K562 (cell line): ENCODE results near the gene SEPTIN6.

ENCODE experiments used
- CBFB ChIP-seq: sonication (generic); formaldehyde crosslinking; IDR thresholded peaks from 2 replicates; pipeline ENCODE4 v1.4.0; 2020; ENCODE audit warnings: mild to moderate bottlenecking, missing genetic modification reagents
- CBX5 ChIP-seq: IDR thresholded peaks from 2 replicates; pipeline ENCODE4 v1.6.1; 2014; ENCODE audit warnings: low read depth, borderline replicate concordance
- FOSL1 ChIP-seq: fragments of 200-800 bp; sonication (Bioruptor generic); conservative IDR thresholded peaks from 2 replicates; pipeline ENCODE4 v1.6.1; 2016; ENCODE audit warnings: missing genetic modification characterization, missing compliant biosample characterization
- KAT7 ChIP-seq: sonication (generic); formaldehyde crosslinking; IDR thresholded peaks from 2 replicates; pipeline ENCODE4 v1.8.0; 2022; ENCODE audit warnings: missing genetic modification reagents, mild to moderate bottlenecking, borderline replicate concordance
- SMARCC2 ChIP-seq: fragments of 450-650 bp; IDR thresholded peaks from 2 replicates; pipeline ENCODE4 v1.6.1; 2017; ENCODE audit warnings: antibody characterized with exemption, moderate library complexity, mild to moderate bottlenecking, low read depth
- TFAM ChIP-seq: fragments of 250-450 bp; sonication (Bioruptor Pico); conservative IDR thresholded peaks from 2 replicates; pipeline ENCODE4 v1.5.0; 2021; ENCODE audit warnings: mild to moderate bottlenecking, moderate library complexity
- ZNF146 ChIP-seq: IDR thresholded peaks from one replicate; pipeline ENCODE4 v1.6.1; 2018; ENCODE audit warnings: missing compliant biosample characterization; ENCODE audit not compliant: unreplicated experiment
- TF ChIP-seq, protein P1 (sequence below), 3 experiments: fragments of 200-800 bp in 1 of 3; fragments of 250-450 bp in 1 of 3; fragments of 450-650 bp in 1 of 3; sonication (Bioruptor Pico) in 1 of 3; sonication (Bioruptor generic) in 1 of 3; formaldehyde crosslinking in 1 of 3; IDR thresholded peaks; 2 replicates each; pipeline versions ENCODE4 v1.6.1 to v1.8.0; 2016 to 2022; ENCODE audit warnings: mild to moderate bottlenecking in 2 of 3, missing genetic modification characterization in 2 of 3, missing compliant biosample characterization in 1 of 3, moderate library complexity in 1 of 3
- TF ChIP-seq, protein P2 (sequence below): sonication (generic); formaldehyde crosslinking; IDR thresholded peaks from 2 replicates; pipeline ENCODE4 v1.8.1; 2023; ENCODE audit warnings: mild to moderate bottlenecking, missing genetic modification reagents
- TF ChIP-seq, protein P3 (sequence below), 3 experiments: IDR thresholded peaks in 2 of 3; conservative IDR thresholded peaks in 1 of 3; 2 replicates each; pipeline ENCODE4 v1.5.1; 2011 to 2012; ENCODE audit warnings: low read length in 3 of 3, mild to moderate bottlenecking in 3 of 3, control low read depth in 2 of 3, improper control_type of control experiment in 1 of 3, inconsistent platforms in 1 of 3, low read depth in 1 of 3, mixed read lengths in 1 of 3, moderate library complexity in 1 of 3; ENCODE audit not compliant: insufficient read depth in 2 of 3
- TF ChIP-seq, protein P4 (sequence below): IDR thresholded peaks from 2 replicates; pipeline ENCODE4 v1.6.1; 2012; ENCODE audit warnings: low read depth, low read length, improper control_type of control experiment, borderline replicate concordance

DNA sequence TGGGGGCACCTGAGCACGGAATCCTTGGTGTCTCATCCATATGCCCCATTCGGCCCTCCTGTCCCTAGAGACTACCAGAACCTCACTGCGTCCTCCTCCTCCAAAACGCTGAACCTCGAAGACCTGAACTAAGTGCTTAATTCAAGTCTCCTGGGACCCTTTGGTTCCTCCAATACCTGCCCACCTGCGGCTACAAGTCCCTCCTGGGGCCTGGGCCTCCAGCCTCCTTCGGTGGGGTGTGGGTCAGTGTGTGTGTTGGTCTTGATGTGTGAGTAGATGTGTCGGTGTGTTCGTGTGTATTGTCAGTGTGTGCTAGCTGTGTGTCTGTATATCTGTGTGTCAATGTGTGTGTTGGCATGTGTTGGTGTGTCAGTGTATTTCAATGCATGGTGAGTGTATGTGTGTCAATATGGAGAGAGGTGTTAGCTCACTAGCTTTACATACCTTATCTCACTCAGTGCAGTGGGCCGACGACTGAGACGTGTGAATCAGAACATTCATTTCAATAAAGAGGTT, 2.6 kb upstream of the SEPTIN6 start:
- no peak for TF ChIP-seq FOSL1 (tag)
- no peak for TF ChIP-seq KAT7 (CRISPR knock-in tag)
- TF ChIP-seq SMARCC2 = no peak
- TF ChIP-seq, protein P1, sequence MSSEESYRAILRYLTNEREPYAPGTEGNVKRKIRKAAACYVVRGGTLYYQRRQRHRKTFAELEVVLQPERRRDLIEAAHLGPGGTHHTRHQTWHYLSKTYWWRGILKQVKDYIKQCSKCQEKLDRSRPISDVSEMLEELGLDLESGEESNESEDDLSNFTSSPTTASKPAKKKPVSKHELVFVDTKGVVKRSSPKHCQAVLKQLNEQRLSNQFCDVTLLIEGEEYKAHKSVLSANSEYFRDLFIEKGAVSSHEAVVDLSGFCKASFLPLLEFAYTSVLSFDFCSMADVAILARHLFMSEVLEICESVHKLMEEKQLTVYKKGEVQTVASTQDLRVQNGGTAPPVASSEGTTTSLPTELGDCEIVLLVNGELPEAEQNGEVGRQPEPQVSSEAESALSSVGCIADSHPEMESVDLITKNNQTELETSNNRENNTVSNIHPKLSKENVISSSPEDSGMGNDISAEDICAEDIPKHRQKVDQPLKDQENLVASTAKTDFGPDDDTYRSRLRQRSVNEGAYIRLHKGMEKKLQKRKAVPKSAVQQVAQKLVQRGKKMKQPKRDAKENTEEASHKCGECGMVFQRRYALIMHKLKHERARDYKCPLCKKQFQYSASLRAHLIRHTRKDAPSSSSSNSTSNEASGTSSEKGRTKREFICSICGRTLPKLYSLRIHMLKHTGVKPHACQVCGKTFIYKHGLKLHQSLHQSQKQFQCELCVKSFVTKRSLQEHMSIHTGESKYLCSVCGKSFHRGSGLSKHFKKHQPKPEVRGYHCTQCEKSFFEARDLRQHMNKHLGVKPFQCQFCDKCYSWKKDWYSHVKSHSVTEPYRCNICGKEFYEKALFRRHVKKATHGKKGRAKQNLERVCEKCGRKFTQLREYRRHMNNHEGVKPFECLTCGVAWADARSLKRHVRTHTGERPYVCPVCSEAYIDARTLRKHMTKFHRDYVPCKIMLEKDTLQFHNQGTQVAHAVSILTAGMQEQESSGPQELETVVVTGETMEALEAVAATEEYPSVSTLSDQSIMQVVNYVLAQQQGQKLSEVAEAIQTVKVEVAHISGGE (CRISPR knock-in tag; IDR thresholded peaks at IDR 0.05) = no peak
- no peak for TF ChIP-seq TFAM (CRISPR knock-in tag)
- no peak for TF ChIP-seq CBFB
- TF ChIP-seq, protein P2, sequence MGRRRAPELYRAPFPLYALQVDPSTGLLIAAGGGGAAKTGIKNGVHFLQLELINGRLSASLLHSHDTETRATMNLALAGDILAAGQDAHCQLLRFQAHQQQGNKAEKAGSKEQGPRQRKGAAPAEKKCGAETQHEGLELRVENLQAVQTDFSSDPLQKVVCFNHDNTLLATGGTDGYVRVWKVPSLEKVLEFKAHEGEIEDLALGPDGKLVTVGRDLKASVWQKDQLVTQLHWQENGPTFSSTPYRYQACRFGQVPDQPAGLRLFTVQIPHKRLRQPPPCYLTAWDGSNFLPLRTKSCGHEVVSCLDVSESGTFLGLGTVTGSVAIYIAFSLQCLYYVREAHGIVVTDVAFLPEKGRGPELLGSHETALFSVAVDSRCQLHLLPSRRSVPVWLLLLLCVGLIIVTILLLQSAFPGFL = no peak
- TF ChIP-seq ZNF146 (CRISPR knock-in tag) = no peak
- TF ChIP-seq, protein P3, sequence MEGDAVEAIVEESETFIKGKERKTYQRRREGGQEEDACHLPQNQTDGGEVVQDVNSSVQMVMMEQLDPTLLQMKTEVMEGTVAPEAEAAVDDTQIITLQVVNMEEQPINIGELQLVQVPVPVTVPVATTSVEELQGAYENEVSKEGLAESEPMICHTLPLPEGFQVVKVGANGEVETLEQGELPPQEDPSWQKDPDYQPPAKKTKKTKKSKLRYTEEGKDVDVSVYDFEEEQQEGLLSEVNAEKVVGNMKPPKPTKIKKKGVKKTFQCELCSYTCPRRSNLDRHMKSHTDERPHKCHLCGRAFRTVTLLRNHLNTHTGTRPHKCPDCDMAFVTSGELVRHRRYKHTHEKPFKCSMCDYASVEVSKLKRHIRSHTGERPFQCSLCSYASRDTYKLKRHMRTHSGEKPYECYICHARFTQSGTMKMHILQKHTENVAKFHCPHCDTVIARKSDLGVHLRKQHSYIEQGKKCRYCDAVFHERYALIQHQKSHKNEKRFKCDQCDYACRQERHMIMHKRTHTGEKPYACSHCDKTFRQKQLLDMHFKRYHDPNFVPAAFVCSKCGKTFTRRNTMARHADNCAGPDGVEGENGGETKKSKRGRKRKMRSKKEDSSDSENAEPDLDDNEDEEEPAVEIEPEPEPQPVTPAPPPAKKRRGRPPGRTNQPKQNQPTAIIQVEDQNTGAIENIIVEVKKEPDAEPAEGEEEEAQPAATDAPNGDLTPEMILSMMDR (IDR thresholded peaks at IDR 0.05 in 2 of 3, conservative IDR thresholded peaks at IDR 0.05 in 1 of 3; ENCODE audit: insufficient read depth in 2 of 3, low read depth in 1 of 3, low read length in 3 of 3) = no peak
- no peak for TF ChIP-seq CBX5
- TF ChIP-seq, protein P4, sequence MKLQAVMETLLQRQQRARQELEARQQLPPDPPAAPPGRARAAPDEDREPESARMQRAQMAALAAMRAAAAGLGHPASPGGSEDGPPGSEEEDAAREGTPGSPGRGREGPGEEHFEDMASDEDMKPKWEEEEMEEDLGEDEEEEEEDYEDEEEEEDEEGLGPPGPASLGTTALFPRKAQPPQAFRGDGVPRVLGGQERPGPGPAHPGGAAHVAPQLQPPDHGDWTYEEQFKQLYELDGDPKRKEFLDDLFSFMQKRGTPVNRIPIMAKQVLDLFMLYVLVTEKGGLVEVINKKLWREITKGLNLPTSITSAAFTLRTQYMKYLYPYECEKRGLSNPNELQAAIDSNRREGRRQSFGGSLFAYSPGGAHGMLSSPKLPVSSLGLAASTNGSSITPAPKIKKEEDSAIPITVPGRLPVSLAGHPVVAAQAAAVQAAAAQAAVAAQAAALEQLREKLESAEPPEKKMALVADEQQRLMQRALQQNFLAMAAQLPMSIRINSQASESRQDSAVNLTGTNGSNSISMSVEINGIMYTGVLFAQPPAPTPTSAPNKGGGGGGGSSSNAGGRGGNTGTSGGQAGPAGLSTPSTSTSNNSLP = no peak
